Activated CD4-positive, alpha-beta T cell treated with anti-CD3 and anti-CD28 coated beads for 24 hours (primary cell): ENCODE results near the gene TTC16.
A peak's percentile ranks its signal among the peaks of the same experiment; 100 is the strongest.

ENCODE experiments used
- DNase-seq, 2 donors: peaks; one replicate each; pipeline ENCODE4 v3.0.0-alpha.2; 2020; ENCODE audit warnings: low read depth in 2 of 2

The TTC16 gene

DNA sequence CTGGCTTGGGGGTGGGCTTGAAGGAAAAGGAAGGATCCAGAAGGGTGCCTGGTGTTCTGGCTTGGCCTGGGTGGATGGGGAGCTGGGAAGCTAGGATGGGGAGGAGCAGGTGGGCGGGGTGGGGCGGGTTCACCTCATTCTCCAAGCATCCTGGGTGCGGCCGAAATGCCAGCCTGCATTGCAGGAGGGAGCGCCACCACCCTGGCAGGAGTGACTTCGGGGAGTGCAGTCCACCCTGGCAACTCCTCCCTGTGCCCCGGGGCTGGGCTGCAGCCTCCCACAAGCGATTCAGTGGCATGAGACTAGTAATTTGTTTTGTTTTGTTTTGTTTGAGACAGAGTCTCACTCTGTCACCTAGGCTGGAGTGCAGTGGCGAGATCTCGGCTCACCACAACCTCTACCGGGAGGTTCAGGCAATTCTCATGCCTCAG lies 5.5 kb downstream of the TTC16 start:
- no peak for DNase-seq

GRCh38 chr9:127722055-127722745 lies 6.3 kb downstream of the TTC16 start:
- DNase-seq = no peak

DNA sequence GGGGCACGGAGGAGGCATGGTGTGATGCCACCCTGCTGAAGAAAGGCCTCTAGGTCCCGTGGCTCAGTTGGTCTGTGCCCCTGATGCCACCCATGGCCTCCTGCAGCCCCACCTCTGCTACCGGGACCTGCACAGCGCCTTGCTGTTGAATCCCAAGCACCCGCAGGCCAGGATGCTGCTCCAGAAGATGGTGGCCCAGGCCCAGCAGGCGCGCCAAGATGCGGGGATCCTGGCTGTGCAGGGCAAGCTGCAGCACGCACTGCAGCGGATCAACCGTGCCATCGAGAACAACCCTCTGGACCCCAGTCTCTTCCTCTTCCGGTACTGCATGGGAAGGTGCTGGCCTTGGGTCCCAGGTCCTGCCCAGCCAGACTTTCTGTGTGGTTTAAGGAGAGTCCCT lies 7.1 kb downstream of the TTC16 start:
- no peak for DNase-seq

- DNase-seq = no peak
Observed at GRCh38 chr9:127723444-127723843, 7.6 kb downstream of the TTC16 start.

- no peak for DNase-seq
Observed at GRCh38 chr9:127724012-127724411, 8.1 kb downstream of the TTC16 start.

GRCh38 chr9:127726871-127727270 lies 11.0 kb downstream of the TTC16 start:
- no peak for DNase-seq

- DNase-seq = no peak
Observed at GRCh38 chr9:127728808-127729207, 12.9 kb downstream of the TTC16 start.

DNA sequence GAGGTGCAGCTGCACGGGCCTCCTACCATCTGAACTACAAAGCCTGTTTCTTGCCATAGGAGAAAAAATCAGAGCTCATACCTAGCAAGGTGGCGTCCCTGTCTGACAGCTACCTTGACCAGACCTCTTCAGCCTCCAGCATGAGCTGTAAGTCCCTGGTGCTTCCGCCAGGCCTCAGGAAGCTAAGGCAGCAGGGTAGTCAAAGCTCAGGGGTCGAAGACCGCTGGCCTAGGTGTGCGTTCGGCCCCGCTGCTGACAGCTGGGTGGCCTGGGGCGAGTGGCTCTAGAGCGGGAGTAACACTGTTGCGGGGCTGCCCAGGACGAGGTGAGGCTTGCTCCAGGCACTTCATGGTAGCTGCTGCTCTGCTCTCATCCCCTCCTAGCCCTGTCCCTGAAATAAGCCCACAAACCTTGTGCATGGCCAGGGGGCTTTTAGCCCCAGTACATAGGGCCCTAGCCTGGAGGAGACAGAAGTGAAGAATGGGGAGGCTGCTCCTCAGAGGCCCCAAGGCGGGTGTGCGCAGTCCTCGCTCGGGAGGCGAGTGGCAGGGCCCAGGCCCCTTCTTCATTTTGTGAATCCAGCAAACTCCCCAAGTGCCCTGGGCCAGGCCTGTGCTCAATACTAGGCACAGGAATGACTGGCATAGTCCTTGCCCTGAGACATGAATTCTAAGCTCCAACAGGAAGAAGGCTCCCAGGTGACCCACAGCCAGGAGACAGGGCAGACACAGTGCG lies 13.8 kb downstream of the TTC16 start:
- no peak for DNase-seq

GRCh38 chr9:127730262-127730661 lies 14.4 kb downstream of the TTC16 start:
- no peak for DNase-seq

- DNase-seq = no peak
Observed at GRCh38 chr9:127730799-127731410, 15.0 kb downstream of the TTC16 start.

DNA sequence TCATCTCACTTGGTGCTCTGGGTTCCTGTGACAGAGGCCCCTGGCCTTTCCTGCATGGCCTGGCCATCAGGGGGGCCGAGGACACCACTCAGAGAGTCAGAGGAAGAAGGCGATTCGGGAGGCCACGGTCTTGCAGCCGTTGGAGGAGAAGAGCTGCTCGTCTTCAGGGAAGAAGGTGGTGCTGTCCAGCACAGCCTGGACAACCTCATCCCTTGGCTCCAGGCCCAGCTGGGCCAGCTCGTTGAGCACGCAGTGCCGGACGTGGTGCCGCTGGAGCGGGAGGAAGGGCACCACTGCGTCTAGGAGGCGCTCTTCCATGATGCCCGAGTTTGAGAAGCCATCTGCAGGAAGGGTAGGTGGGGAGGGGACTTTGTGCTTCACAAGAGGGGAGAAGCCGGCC lies 16.1 kb downstream of the TTC16 start:
- DNase-seq = no peak

DNA sequence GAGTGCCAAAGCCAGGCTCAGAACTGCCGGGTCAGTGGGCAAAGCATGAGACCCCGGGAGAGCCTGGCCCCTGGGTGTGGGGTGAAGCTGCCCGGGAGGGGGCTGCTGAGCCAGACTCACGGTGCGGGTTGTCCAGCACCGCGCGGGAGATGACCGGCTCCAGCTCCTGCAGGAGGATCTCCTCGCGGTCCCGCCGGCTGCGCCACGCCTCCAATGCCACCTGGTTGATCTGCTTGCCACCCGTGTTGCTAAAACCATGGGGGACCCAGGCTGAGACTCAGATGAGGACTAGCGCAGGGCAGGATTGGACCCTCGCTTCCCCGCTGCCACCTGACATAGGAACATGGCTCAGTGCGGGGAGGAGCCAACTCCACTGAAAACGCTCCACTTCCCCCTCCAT lies 16.6 kb downstream of the TTC16 start:
- DNase-seq = no peak

DNA sequence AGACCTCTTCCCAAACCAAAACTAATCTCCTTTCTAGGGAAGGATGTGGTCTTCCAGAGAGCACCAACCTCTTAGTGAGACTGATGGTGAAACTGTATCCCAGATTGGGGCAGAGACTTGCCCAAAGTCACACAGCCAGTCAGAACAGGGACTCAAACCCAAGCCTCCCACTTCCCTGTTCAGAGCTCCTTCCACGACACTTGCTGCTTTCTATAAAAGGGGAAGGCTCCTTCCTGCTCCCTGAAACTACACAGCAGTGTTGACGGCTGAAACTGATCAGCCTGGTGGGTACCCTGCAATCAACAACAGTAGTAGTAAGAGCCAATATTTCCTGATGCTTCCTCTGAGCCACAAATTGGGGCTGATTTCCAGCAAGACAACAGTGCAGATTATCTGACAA lies 17.7 kb downstream of the TTC16 start:
- DNase-seq = no peak

GRCh38 chr9:127734247-127734746 lies 18.4 kb downstream of the TTC16 start:
- DNase-seq = no peak

- peak; percentile 97 for DNase-seq
Observed at GRCh38 chr9:127734747-127735529, 19.1 kb downstream of the TTC16 start, which contains the start of gene TOR2A. Gene TOR2A (minus strand): TSS chr9:127735294. CDS start chr9:127735270, 24 bp downstream.

DNA sequence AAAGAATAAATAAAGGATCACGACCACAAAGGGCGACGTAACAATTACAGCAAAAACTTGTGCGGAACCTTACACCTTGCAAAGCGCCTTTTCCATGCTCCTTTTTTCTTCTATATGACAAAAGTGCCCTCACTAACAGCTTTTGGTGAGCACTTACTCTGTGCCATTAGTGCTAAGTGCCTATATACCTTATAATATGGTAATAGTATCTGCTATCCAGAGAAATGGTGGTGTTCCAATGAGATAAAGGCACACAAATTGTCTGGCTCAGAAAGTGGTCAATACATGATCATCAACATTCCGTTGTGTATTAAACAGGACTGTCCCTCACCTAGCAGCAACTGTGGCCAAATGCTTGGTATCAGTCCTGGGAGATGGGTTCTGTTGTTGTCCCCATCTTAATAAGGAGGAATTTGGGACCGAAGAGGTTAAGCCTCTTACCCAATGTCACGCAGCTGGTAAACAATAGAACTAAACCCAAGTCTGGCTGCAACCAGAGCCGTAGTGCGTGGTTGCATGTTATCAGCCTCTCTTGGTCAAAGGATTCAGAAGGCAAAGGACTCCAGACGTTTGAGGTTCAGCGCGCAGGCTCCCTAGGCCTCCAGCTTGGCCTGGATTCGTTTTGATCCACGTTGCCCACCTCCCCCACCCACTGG lies 19.8 kb downstream of the TTC16 start:
- no peak for DNase-seq

GRCh38 chr9:127738666-127739065 lies 22.8 kb downstream of the TTC16 start:
- no peak for DNase-seq

DNA sequence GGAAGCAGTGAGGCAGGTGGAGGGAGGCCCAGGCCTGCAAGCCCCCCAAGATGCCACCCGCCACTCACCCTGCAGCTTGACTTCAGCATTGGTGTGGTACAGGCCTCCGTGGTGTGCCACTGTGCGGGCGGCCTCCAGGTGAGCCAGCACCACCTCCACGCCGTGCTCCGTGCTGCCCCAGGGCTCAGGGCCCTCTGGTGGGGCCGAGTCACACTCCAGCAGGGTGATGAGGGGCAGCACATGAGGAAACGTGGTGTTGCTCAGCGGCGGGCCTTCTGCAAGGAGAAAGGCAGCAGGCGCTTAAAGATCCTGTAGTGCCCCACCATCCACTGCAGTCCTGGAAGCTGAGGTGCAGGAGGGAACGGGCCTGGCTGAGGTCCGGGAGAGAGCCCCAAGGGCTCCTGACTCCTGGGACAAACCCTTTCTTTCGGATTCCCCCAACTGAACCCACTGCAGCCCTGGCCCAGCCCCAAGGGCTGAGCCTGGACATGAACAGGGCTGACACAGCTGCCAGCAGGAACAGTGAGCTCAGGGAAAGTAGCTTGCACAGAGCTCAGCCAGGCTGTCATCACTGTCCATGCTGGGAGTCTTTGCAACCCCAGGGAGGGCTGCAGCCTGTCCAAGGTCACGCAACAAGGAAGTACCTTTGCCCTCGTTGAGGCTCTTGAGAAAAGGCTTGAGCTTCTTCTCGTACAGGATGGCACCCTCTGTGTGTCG lies 23.9 kb downstream of the TTC16 start:
- no peak for DNase-seq

- DNase-seq = no peak
Observed at GRCh38 chr9:127741831-127742434, 26.1 kb downstream of the TTC16 start.

GRCh38 chr9:127742435-127743088 lies 26.7 kb downstream of the TTC16 start:
- DNase-seq = no peak
